H1 (cell line): ENCODE results near the gene SAMD4A. TPM values are rescaled to one million over a fixed set of nuclear protein-coding genes. Genes with fewer than 3 reads are reported as not detected.

ENCODE experiments used
- CTCF ChIA-PET: fragments of 300-600 bp; sonication (Branson Sonifier 250); formaldehyde crosslinking; loops from one replicate; lab custom pipeline; 2021; ENCODE audit not compliant: partially characterized antibody; lab: Charles Lee
- POLR2A ChIA-PET: fragments of 300-600 bp; sonication (Branson Sonifier 250); formaldehyde crosslinking; loops from one replicate; lab custom pipeline; 2021; ENCODE audit warnings: inconsistent platforms; ENCODE audit not compliant: partially characterized antibody; lab: Charles Lee
- DNase-seq, 2 experiments: peaks; one replicate each; pipeline versions ENCODE4 v3.0.0 to v3.0.0-alpha.2; 2010 to 2022; ENCODE audit warnings: low spot score in 2 of 2, low read depth in 1 of 2, mixed read lengths in 1 of 2
- FAIRE-seq: peaks from 2 replicates; lab custom pipeline; 2011; peaks lifted over from hg19 to GRCh38; lab: Jason Lieb, UNC
- H2AFZ ChIP-seq: 2 replicates; pipeline ENCODE4 v1.8.1; 2012; ENCODE audit warnings: low read length, inconsistent platforms
- H2AK5ac ChIP-seq: 2 replicates; pipeline ENCODE4 v1.6.1; 2013; ENCODE audit warnings: low read depth, low read length
- H2BK120ac ChIP-seq: replicated peaks from 2 replicates; pipeline ENCODE3; 2013; ENCODE audit warnings: low read depth, low read length, inconsistent platforms
- H2BK12ac ChIP-seq: 2 replicates; pipeline ENCODE4 v1.6.1; 2013; ENCODE audit warnings: low read depth, low read length
- H2BK15ac ChIP-seq: 2 replicates; pipeline ENCODE4 v1.6.1; 2013; ENCODE audit warnings: low read length
- H2BK20ac ChIP-seq: 2 replicates; pipeline ENCODE4 v1.6.1; 2013; ENCODE audit warnings: low read length
- H2BK5ac ChIP-seq: 2 replicates; pipeline ENCODE4 v1.6.1; 2013; ENCODE audit warnings: low read depth, low read length
- H3K14ac ChIP-seq: 2 replicates; pipeline ENCODE4 v1.6.1; 2013; ENCODE audit warnings: inconsistent platforms; ENCODE audit not compliant: insufficient read length
- H3K18ac ChIP-seq: 2 replicates; pipeline ENCODE4 v1.6.1; 2013; ENCODE audit warnings: low read length; ENCODE audit errors: extremely low read depth
- H3K23ac ChIP-seq: 2 replicates; pipeline ENCODE4 v1.6.1; 2013; ENCODE audit warnings: inconsistent platforms; ENCODE audit not compliant: insufficient read length
- H3K23me2 ChIP-seq: 2 replicates; pipeline ENCODE4 v1.6.1; 2013; ENCODE audit warnings: low read depth, low read length
- H3K27ac ChIP-seq: 2 replicates; pipeline ENCODE4 v1.6.1; 2011; ENCODE audit warnings: low read depth, low read length, inconsistent platforms
- H3K27me3 ChIP-seq, 4 experiments: replicated peaks in 1 of 4; 1 replicate in 1 of 4; 2 replicates in 3 of 4; pipeline versions ENCODE4 v1.6.1 to v1.8.1; 2011 to 2013; ENCODE audit warnings: low read length in 3 of 4, mild to moderate bottlenecking in 3 of 4, inconsistent platforms in 2 of 4, mixed read lengths in 2 of 4, moderate library complexity in 1 of 4; ENCODE audit not compliant: control insufficient read depth in 3 of 4, insufficient read depth in 3 of 4; ENCODE audit errors: extremely low read depth in 1 of 4
- H3K36me3 ChIP-seq, 4 experiments: 2 replicates each; pipeline versions ENCODE4 v1.6.1 to v1.8.1; 2011 to 2013; ENCODE audit warnings: mild to moderate bottlenecking in 4 of 4, low read length in 3 of 4, moderate library complexity in 2 of 4, control low read depth in 1 of 4, inconsistent platforms in 1 of 4; ENCODE audit not compliant: insufficient read depth in 4 of 4, control insufficient read depth in 2 of 4
- H3K4ac ChIP-seq: replicated peaks from 2 replicates; pipeline ENCODE3; 2013; ENCODE audit warnings: low read length, low read depth, mixed read lengths, inconsistent platforms; ENCODE audit not compliant: insufficient read length
- H3K4me1 ChIP-seq, 4 experiments: replicated peaks in 1 of 4; 1 replicate in 1 of 4; 2 replicates in 3 of 4; pipeline versions ENCODE4 v1.6.1 to v1.8.1; 2011 to 2013; ENCODE audit warnings: low read length in 3 of 4, inconsistent platforms in 2 of 4, mixed read lengths in 1 of 4; ENCODE audit not compliant: insufficient read depth in 4 of 4, control insufficient read depth in 3 of 4
- H3K4me2 ChIP-seq, 2 experiments: 2 replicates each; pipeline versions ENCODE4 v1.6.1 to v1.8.1; 2011 to 2013; ENCODE audit warnings: low read depth in 2 of 2, low read length in 2 of 2, control low read depth in 1 of 2, inconsistent platforms in 1 of 2, mild to moderate bottlenecking in 1 of 2; ENCODE audit not compliant: insufficient read depth in 1 of 2
- H3K4me3 ChIP-seq, 4 experiments: fragments of 200-600, 300-600 bp in 1 of 4; sonication (generic), shearing (Covaris generic), sonication (Bioruptor Twin) in 1 of 4; 2 replicates each; pipeline versions ENCODE4 v1.5.1 to v1.8.1; 2011 to 2016; ENCODE audit warnings: low read length in 4 of 4, low read depth in 3 of 4, control low read depth in 2 of 4, inconsistent platforms in 2 of 4, mild to moderate bottlenecking in 2 of 4, mixed read lengths in 1 of 4, moderate library complexity in 1 of 4; ENCODE audit not compliant: insufficient read depth in 2 of 4; ENCODE audit errors: extremely low read depth in 1 of 4
- H3K56ac ChIP-seq: replicated peaks from 2 replicates; pipeline ENCODE3; 2013; ENCODE audit warnings: low read depth, mild to moderate bottlenecking, mixed read lengths, low read length, inconsistent platforms; ENCODE audit not compliant: insufficient read length
- H3K79me1 ChIP-seq: 2 replicates; pipeline ENCODE4 v1.6.1; 2013; ENCODE audit warnings: low read depth, low read length, control low read depth
- H3K79me2 ChIP-seq, 2 experiments: 2 replicates each; pipeline versions ENCODE4 v1.6.1 to v1.8.1; 2012 to 2013; ENCODE audit warnings: low read length in 2 of 2, mild to moderate bottlenecking in 2 of 2, inconsistent platforms in 1 of 2; ENCODE audit not compliant: insufficient read depth in 2 of 2, control insufficient read depth in 1 of 2
- H3K9ac ChIP-seq, 4 experiments: replicated peaks in 1 of 4; 1 replicate in 1 of 4; 2 replicates in 3 of 4; pipeline versions ENCODE4 v1.6.1 to v1.8.1; 2011 to 2013; ENCODE audit warnings: low read depth in 3 of 4, low read length in 3 of 4, control low read depth in 2 of 4, mild to moderate bottlenecking in 2 of 4, moderate library complexity in 2 of 4, inconsistent platforms in 1 of 4; ENCODE audit errors: extremely low read depth in 1 of 4
- H3K9me3 ChIP-seq, 2 experiments: 2 replicates each; pipeline versions ENCODE4 v1.6.1 to v1.8.1; 2012 to 2013; ENCODE audit warnings: mild to moderate bottlenecking in 2 of 2, moderate library complexity in 2 of 2, control low read depth in 1 of 2, inconsistent platforms in 1 of 2, low read depth in 1 of 2, low read length in 1 of 2, mixed read lengths in 1 of 2; ENCODE audit not compliant: insufficient read depth in 2 of 2
- H4K20me1 ChIP-seq, 2 experiments: replicated peaks in 1 of 2; 2 replicates each; pipeline versions ENCODE3 to v1.8.1; 2011 to 2013; ENCODE audit warnings: inconsistent platforms in 2 of 2, low read length in 2 of 2, mild to moderate bottlenecking in 1 of 2; ENCODE audit not compliant: insufficient read depth in 2 of 2, control insufficient read depth in 1 of 2
- H4K5ac ChIP-seq: 2 replicates; pipeline ENCODE4 v1.6.1; 2013; ENCODE audit warnings: low read length, low read depth, mixed read lengths, inconsistent platforms; ENCODE audit not compliant: insufficient read length
- H4K8ac ChIP-seq: 2 replicates; pipeline ENCODE4 v1.8.0; 2013; ENCODE audit warnings: mild to moderate bottlenecking, moderate library complexity, low read length, inconsistent platforms; ENCODE audit not compliant: insufficient read depth; ENCODE audit errors: extremely low read depth
- H4K91ac ChIP-seq: replicated peaks from 2 replicates; pipeline ENCODE3; 2013; ENCODE audit warnings: low read length, mixed read lengths, inconsistent platforms; ENCODE audit not compliant: insufficient read length
- CBX8 ChIP-seq: fragments of 300-800, 300-1000 bp; sonication (generic); IDR thresholded peaks from 2 replicates; pipeline ENCODE4 v1.7.1; 2016; ENCODE audit warnings: low read depth, low read length, borderline replicate concordance
- GTF2F1 ChIP-seq: IDR thresholded peaks from 2 replicates; pipeline ENCODE4 v1.6.1; 2012; ENCODE audit warnings: low read depth, low read length, improper control_type of control experiment, borderline replicate concordance
- JUN ChIP-seq: IDR thresholded peaks from 2 replicates; pipeline ENCODE4 v1.6.1; 2011; ENCODE audit warnings: low read depth, mild to moderate bottlenecking, improper control_type of control experiment, low read length
- NANOG ChIP-seq: IDR thresholded peaks from 2 replicates; pipeline ENCODE4 v1.6.1; 2011; ENCODE audit warnings: low read length, low read depth, mild to moderate bottlenecking, inconsistent platforms; ENCODE audit not compliant: insufficient read depth, poor library complexity, severe bottlenecking
- WGBS, 2 experiments: shearing (Covaris generic) in 1 of 2; methylation state at CpG; one replicate each; pipeline versions ENCODE4 v1.1.6 to v1.1.7; 2013 to 2015; ENCODE audit warnings: low lambda C conversion rate in 2 of 2, mixed read lengths in 2 of 2, inconsistent platforms in 1 of 2, low coverage in 1 of 2, missing lambda C conversion rate in 1 of 2; ENCODE audit not compliant: insufficient replicate concordance in 2 of 2, insufficient coverage in 1 of 2, insufficient read length in 1 of 2; ENCODE audit errors: extremely low coverage in 1 of 2, missing lambda C conversion rate in 1 of 2; 5-methylcytosine and 5-hydroxymethylcytosine counted together
- polyA plus RNA-seq, 7 experiments: library from polyadenylated mRNA; depleted of rRNA in 3 of 7; stranded (reverse) in 5 of 7; unstranded in 2 of 7; fragments of >200 nt in 5 of 7; fragments of 200-250 nt in 2 of 7; gene quantifications; 1 replicate in 5 of 7; 2 replicates in 1 of 7; 4 replicates in 1 of 7; pipeline versions ENCODE4 v1.2.1 to v1.2.3, GENCODE V29; 2011 to 2013; ENCODE audit warnings: missing spikeins in 2 of 7, mixed read lengths in 2 of 7
- total RNA-seq: library from RNA; stranded (reverse); fragmentation: NEBNext Ultra II Directional; extraction: Animal tissue kit (Norgen Biotek cat#: 25700); gene quantifications from 2 replicates; pipeline ENCODE4 v1.2.1, GENCODE V29; 2021
- TF ChIP-seq, protein P1 (sequence below): IDR thresholded peaks from 2 replicates; pipeline ENCODE4 v1.6.1; 2011; ENCODE audit warnings: low read length, improper control_type of control experiment

Gene SAMD4A
- total and polyA plus RNA-seq, 2 of the 8 experiments (the other 6 are each of a cell fraction or from before 2014, with no cell fraction given) = 2.4 to 12.3 TPM

DNA sequence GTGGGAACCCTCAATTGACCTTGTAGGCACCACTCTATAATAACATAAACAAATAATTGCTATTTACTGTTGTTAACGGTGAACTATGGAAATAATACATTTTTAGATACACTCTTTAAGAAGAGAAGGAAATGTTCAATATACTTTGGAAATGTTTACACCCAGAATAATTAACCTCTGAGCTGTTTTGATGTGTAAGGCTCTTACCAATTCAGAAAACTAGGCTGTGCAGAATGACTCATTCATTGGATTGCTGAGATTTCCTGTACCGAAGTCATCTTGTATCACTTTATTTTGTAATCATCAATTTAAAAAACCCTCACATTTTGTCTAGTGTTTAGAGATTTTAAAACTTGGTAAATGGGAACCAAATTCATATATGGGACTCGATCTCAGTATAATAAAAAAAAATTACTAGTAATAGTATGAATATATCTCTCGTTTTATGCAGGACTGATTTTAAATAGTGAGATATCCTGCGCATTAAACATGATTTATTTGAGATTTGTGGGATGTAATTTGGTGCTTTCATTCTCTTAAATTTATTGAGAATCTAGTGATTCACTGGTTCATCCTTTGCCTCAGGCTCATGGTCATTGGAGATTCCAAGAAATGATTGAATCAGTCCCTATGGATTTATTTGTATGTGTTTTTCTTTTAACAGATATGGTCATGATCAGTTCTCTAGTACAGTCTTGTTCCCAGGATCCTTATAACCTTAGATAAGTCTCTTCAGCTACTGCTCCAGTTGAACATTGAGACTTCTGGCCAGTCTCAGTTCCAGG lies 3.9 kb downstream of the SAMD4A start:
- Histone ChIP-seq H2BK120ac (no peak overlapping the region), H2BK5ac (no peak overlapping the region), H3K27me3 (peaks cover 0 to 18% (median 5%) of the 10 kb centered on the region in 4 experiments; a peak in 4 of 7 replicates), H3K79me2 (peaks cover 0 to 27% of the 10 kb centered on the region in 2 experiments; a peak in 2 of 4 replicates), H2BK20ac (no peak overlapping the region), H2BK15ac (no peak overlapping the region), H2AK5ac (no peak overlapping the region), H3K56ac (no peak overlapping the region), H3K4me3 (no peak overlapping the region), H3K4ac (no peak overlapping the region), H2AFZ (no peak overlapping the region), H4K5ac (no peak overlapping the region), H3K79me1 (no peaks in the 10 kb centered on the region; the same call in none of the 2 replicates), H3K9ac (no peak overlapping the region), H4K20me1 (no peaks in the 10 kb centered on the region), H4K8ac (no peak overlapping the region), H3K9me3 (no peaks in the 10 kb centered on the region), H2BK12ac (no peak overlapping the region), H3K27ac (no peak overlapping the region), H3K36me3 (no peaks in the 10 kb centered on the region), H3K4me1 (peaks cover 2 to 8% (median 5%) of the 10 kb centered on the region in 4 experiments; a peak in 6 of 7 replicates), H4K91ac (no peak overlapping the region), H3K4me2 (no peak overlapping the region), H3K23ac (no peak overlapping the region), H3K18ac (no peak overlapping the region), H3K23me2 (peaks cover 10% of the 10 kb centered on the region), H3K14ac (no peak overlapping the region)
- no peak for FAIRE-seq
- ChIA-PET POLR2A (no interaction called here), CTCF (interaction anchor here (1.4 to 10.0 kb wide), 6 partner anchors 45 to 204 kb away, joined by 3 to 108 read pairs (median 15); no protein-coding TSS in a partner anchor)
- TF ChIP-seq JUN (no peak), CBX8 (no peak), NANOG (no peak), GTF2F1 (no peak)
- TF ChIP-seq, protein P1, sequence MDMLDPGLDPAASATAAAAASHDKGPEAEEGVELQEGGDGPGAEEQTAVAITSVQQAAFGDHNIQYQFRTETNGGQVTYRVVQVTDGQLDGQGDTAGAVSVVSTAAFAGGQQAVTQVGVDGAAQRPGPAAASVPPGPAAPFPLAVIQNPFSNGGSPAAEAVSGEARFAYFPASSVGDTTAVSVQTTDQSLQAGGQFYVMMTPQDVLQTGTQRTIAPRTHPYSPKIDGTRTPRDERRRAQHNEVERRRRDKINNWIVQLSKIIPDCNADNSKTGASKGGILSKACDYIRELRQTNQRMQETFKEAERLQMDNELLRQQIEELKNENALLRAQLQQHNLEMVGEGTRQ = no peak
- 92% methylated on average over 5 of the region's 5 CpGs; no CpG with 5 or more reads in 1 of the 2 experiments for WGBS, 2 experiments
- no peak for DNase-seq
